ENCODE results near the gene PLEKHG7.

GRCh38 chr12:92719674-92720073 lies 16.9 kb downstream of the PLEKHG7 start:
- TF ChIP-seq POLR2AphosphoS5 (IDR thresholded peaks at IDR 0.05; ENCODE audit: borderline replicate concordance, low read depth, low read length) (no peak), EZH2 (IDR thresholded peaks at IDR 0.05) (no peak), FOXP2 (optimal IDR thresholded peaks at IDR 0.05; ENCODE audit: control extremely low read depth, extremely low read length, insufficient read depth) (no peak)
